ENCODE data around the gene GRM3.

Gene GRM3
- long read RNA-seq = 0 reads

GRCh38 chr7:86643561-86644281 is at the start of gene GRM3:
GRM3 (plus strand) TSS chr7:86643909; CDS start chr7:86765146, 121,237 bp downstream.
- no peak within 1 kb of the TSS for H3K27ac ChIP-seq (replicated peaks)
- no peak within 1 kb of the TSS for H3K4me3 ChIP-seq (replicated peaks; ENCODE audit: insufficient read depth, low read length)
- peaks cover 18% of the 10 kb centered on the region for H3K27me3 ChIP-seq (ENCODE audit: insufficient read depth, poor library complexity, severe bottlenecking)
- TF ChIP-seq SPI1 (IDR thresholded peaks at IDR 0.05; ENCODE audit: borderline replicate concordance, low read depth) (no peak), GABPA (IDR thresholded peaks at IDR 0.05; ENCODE audit: low read depth) (no peak), REST (IDR thresholded peaks at IDR 0.05; ENCODE audit: insufficient replicate concordance, low read depth) (no peak)
- DNase-seq (ENCODE audit: low read depth in 1 of 2, low spot score in 1 of 2) = no peak

- TF ChIP-seq, protein P1, sequence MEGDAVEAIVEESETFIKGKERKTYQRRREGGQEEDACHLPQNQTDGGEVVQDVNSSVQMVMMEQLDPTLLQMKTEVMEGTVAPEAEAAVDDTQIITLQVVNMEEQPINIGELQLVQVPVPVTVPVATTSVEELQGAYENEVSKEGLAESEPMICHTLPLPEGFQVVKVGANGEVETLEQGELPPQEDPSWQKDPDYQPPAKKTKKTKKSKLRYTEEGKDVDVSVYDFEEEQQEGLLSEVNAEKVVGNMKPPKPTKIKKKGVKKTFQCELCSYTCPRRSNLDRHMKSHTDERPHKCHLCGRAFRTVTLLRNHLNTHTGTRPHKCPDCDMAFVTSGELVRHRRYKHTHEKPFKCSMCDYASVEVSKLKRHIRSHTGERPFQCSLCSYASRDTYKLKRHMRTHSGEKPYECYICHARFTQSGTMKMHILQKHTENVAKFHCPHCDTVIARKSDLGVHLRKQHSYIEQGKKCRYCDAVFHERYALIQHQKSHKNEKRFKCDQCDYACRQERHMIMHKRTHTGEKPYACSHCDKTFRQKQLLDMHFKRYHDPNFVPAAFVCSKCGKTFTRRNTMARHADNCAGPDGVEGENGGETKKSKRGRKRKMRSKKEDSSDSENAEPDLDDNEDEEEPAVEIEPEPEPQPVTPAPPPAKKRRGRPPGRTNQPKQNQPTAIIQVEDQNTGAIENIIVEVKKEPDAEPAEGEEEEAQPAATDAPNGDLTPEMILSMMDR (IDR thresholded peaks at IDR 0.05; ENCODE audit: insufficient read depth, low read length) = no peak
- TF ChIP-seq REST (IDR thresholded peaks at IDR 0.05; ENCODE audit: insufficient replicate concordance, low read depth) (no peak), GABPA (IDR thresholded peaks at IDR 0.05; ENCODE audit: low read depth) (no peak), SPI1 (IDR thresholded peaks at IDR 0.05; ENCODE audit: borderline replicate concordance, low read depth) (no peak), POLR2AphosphoS5 (IDR thresholded peaks at IDR 0.05; ENCODE audit: low read depth) (no peak)
- Histone ChIP-seq H3K27me3 (ENCODE audit: insufficient read depth, poor library complexity, severe bottlenecking) (no peaks in the 10 kb centered on the region), H3K4me3 (replicated peaks; ENCODE audit: insufficient read depth, low read length) (no peak overlapping the region), H3K27ac (replicated peaks) (no peak overlapping the region)
- peak in 1 of 2 experiments; percentile 3 for DNase-seq (ENCODE audit: low read depth in 1 of 2, low spot score in 1 of 2)
Measured at GRCh38 chr7:86598311-86598710, 45.4 kb upstream of the GRM3 start.

DNA sequence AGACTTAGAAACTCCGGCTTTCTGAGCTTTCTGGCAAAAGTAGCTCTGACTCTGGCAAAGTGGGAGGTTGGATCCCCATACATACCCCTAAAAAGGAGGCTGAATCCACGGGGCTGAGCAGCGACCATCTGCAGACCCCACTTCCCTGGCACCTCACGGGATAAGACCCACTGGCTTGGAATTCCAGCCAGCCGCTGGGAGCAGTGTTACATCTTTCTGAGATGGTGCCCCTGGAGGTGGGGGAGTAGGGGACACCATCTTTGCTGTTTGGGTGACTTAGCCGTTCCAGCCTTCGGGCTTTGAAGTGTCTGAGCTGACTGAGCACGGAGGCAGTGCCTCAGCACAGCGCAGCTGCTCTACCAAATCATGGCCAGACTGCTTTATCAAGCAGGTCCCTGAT is 45.0 kb upstream of the GRM3 start:
- no peaks in the 10 kb centered on the region for H3K27me3 ChIP-seq (ENCODE audit: insufficient read depth, poor library complexity, severe bottlenecking)
- no peak for TF ChIP-seq GABPA (IDR thresholded peaks at IDR 0.05; ENCODE audit: low read depth)
- TF ChIP-seq, protein P1 (IDR thresholded peaks at IDR 0.05; ENCODE audit: insufficient read depth, low read length) = no peak
- no peak for TF ChIP-seq SPI1 (IDR thresholded peaks at IDR 0.05; ENCODE audit: borderline replicate concordance, low read depth)
- TF ChIP-seq POLR2AphosphoS5 (IDR thresholded peaks at IDR 0.05; ENCODE audit: low read depth) = no peak
- no peak for TF ChIP-seq REST (IDR thresholded peaks at IDR 0.05; ENCODE audit: insufficient replicate concordance, low read depth)
- no peak overlapping the region for H3K4me3 ChIP-seq (replicated peaks; ENCODE audit: insufficient read depth, low read length)
- DNase-seq (ENCODE audit: low read depth in 1 of 2, low spot score in 1 of 2) = no peak
- no peak overlapping the region for H3K27ac ChIP-seq (replicated peaks)
